Dendritic cell treated with granulocyte-macrophage colony-stimulating factor and Interleukin-4, amounts not matched to agents 40 ng/mL and 50 ng/mL, for 4 days (primary cell): ENCODE data around the gene MKLN1.

Source experiments
- H3K27ac Mint-ChIP-seq: one replicate; pipeline ENCODE4 v1.8.0; 2022; ENCODE audit warnings: mild to moderate bottlenecking, mixed read lengths
- H3K27me3 Mint-ChIP-seq: one replicate; pipeline ENCODE4 v1.8.0; 2022; ENCODE audit warnings: mild to moderate bottlenecking, mixed read lengths
- H3K36me3 Mint-ChIP-seq: one replicate; pipeline ENCODE4 v1.8.0; 2022; ENCODE audit warnings: low read depth, mixed read lengths
- H3K4me1 Mint-ChIP-seq: one replicate; pipeline ENCODE4 v1.8.0; 2022; ENCODE audit warnings: low read depth, mixed read lengths
- H3K4me3 Mint-ChIP-seq: one replicate; pipeline ENCODE4 v1.8.0; 2022; ENCODE audit warnings: mild to moderate bottlenecking, moderate library complexity, mixed read lengths
- H3K9me3 Mint-ChIP-seq: one replicate; pipeline ENCODE4 v1.8.0; 2022; ENCODE audit warnings: mixed read lengths
- intact Hi-C: fragments of 100-400 bp; cut with micrococcal nuclease; formaldehyde crosslinking; loops from one replicate; pipeline ENCODE4 v1.15.0; 2022

Gene MKLN1

DNA sequence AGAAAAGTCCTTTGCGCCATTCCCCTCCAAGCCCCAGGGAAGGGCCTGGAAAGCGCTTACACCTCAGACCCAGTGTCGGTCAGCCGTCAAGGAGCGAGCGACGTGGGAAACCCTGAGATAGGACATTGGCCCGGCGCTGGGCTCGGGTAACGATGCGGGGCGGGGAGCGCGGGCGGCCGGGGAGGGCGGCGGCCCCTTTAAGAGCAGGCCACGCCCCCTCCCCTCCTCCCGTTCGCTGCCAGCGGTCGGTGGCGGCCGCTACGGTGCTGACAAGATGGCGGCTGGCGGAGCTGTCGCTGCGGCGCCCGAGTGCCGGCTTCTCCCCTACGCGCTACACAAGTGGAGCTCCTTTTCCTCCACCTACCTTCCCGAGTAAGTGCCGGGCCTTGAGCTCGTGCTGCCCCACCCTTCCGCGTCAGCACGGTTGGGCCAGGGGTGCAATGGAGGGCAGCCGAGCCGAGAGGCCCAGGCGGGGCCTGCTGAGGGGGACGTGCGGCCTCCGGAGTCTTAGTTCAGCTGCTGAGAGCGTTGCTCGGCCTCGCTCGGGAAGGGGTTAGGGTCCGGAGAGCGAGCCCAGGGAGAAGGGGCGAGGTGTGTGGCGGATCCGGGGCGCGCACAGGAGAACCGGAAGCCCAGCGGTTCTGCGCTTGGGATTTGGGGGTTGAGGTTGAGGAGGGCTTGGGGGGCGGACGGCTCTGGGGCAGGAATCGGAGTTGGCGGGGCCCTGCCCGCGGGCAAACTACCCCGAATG lies at the start of gene MKLN1:
TSS of gene MKLN1 (plus strand) at position 251 of the 751 bp plus-strand sequence. CDS start at position 275, 24 bp downstream.
- Mint-ChIP-seq H3K4me3 (peak within 1 kb of the TSS; percentile 96), H3K36me3 (peaks cover 18% of the 10 kb centered on the region), H3K4me1 (peaks cover 49% of the 10 kb centered on the region), H3K27ac (peak within 1 kb of the TSS; percentile 96), H3K9me3 (no peaks in the 10 kb centered on the region), H3K27me3 (no peaks in the 10 kb centered on the region)
- intact Hi-C loops, result loop anchor here (2.0 to 10.0 kb wide), 3 partner anchors 93 to 253 kb away; no protein-coding TSS in a partner anchor

DNA sequence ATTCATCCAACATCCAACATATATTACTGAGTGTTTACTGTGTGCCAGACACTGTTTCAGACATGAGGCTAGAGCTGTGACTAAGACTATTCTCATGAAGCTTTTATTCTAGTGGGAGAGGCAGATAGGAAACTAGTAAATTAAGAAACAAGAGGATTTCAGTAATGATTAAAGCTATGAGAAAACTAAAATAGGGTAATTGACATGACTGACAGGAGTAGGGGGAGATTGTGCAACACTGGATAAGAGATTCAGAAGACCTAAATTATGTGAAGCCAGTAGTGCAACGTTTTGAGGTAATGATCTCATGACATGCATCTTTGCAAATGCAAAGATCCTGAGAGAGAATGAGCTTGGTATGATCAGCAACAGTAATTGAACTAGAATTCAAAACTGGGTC lies 48.6 kb upstream of the MKLN1 start:
- Mint-ChIP-seq H3K27me3 (no peaks in the 10 kb centered on the region), H3K4me1 (peaks cover 14% of the 10 kb centered on the region), H3K36me3 (no peaks in the 10 kb centered on the region), H3K9me3 (no peaks in the 10 kb centered on the region), H3K4me3 (no peak overlapping the region), H3K27ac (no peak overlapping the region)
- intact Hi-C loops, result no loop called here

DNA sequence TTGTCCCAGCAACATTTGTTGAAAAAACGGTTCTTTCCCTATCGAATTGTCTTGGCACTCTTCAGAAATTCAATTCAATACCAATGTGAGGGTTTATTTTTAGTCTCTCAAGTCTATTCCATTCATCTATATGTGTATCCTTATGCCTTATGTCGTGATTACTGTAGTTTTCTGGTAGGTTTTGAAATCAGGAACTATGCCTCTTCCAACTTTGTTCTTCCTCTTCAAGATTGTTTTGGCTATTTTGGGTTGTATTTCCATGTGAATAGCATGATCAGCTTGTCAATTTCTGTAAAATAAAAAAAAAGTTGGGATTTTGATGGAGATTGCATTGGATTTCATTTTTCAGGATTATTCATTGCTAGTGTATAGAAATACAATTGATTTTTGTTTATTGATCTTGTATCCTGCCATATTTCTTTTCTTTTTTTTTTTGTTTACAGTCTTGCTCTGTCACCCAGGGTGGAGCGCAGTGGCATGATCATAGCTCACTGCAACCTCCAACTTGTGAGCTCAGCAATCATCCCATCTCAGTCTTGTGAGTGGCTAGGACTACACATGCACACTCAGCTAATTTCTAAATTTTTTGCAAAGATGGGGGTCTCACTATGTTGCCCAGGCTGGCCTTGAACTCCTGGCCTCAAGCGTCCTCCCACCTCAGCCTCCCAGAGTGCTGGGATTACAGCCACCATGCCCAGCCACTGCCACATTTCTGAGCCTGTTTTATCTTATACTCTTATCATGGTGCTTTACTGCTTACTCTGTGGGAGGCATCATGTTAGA lies 46.2 kb upstream of the MKLN1 start:
- Mint-ChIP-seq H3K9me3 (no peaks in the 10 kb centered on the region), H3K4me3 (no peak overlapping the region), H3K27me3 (no peaks in the 10 kb centered on the region), H3K27ac (peak overlapping the region; percentile 50), H3K36me3 (no peaks in the 10 kb centered on the region), H3K4me1 (peaks cover 14% of the 10 kb centered on the region)
- intact Hi-C loops, result no loop called here

DNA sequence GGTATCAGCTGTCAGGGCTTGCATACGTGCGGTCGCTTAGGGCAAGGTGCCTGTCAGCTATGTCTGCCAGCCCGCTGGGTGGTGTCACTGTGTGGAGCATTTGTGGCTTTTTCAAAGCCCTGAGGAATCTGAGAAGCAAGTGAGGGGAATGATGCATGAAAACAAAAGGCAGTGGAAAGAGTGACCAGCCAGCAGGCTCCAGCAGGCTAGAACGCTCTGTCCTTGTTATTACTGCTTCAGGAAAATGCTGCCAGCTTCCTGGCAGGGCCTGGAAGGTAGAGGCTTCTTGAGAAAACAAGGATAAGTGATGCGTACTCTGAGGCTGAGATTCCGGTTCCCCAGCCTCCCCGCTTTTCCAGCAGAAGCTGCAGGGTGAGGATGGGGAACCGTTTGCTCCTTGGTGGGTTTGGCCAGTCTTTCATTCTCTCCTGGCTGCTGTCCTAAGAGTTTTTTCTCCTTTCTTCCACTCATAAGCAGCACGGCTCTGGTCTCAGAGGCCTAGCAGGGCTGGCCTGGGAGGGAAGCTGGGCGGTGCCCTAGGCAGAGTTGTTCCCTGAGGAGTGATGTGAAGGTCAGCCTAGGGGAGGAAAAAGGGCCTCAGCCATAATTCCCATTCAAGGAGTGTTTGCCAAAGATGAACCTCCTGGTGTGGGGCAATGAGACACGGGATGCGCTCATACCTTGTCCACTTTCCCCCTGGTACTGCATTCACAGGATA lies 42.8 kb upstream of the MKLN1 start:
- intact Hi-C loops, result no loop called here
- peaks cover 14% of the 10 kb centered on the region for H3K4me1 Mint-ChIP-seq
- H3K27ac Mint-ChIP-seq, result no peak overlapping the region
- no peak overlapping the region for H3K4me3 Mint-ChIP-seq
- H3K27me3 Mint-ChIP-seq, result no peaks in the 10 kb centered on the region
- peaks cover 19% of the 10 kb centered on the region for H3K9me3 Mint-ChIP-seq
- H3K36me3 Mint-ChIP-seq, result no peaks in the 10 kb centered on the region

DNA sequence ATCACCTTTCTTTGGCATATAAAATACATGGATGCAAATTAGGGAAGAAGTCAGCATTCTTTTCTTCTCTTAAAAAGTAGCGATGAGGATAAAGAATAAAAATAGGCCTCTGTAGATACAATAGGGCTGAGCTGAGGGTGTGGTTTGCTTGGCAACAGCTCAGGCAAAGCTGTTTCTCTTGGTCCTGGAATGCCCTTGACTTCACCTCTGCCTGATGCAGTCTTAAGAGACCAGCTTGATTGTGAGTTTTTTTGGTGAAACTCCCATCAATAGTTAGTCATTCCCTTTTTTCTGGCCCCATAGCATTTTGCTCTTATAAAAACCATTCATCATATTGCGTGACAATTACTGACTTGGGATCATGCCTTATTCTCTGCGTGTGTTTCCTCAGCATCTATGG lies 42.1 kb upstream of the MKLN1 start:
- Mint-ChIP-seq H3K9me3 (peaks cover 19% of the 10 kb centered on the region), H3K27me3 (no peaks in the 10 kb centered on the region), H3K27ac (no peak overlapping the region), H3K4me1 (peaks cover 13% of the 10 kb centered on the region), H3K4me3 (no peak overlapping the region), H3K36me3 (no peaks in the 10 kb centered on the region)
- intact Hi-C loops, result no loop called here

DNA sequence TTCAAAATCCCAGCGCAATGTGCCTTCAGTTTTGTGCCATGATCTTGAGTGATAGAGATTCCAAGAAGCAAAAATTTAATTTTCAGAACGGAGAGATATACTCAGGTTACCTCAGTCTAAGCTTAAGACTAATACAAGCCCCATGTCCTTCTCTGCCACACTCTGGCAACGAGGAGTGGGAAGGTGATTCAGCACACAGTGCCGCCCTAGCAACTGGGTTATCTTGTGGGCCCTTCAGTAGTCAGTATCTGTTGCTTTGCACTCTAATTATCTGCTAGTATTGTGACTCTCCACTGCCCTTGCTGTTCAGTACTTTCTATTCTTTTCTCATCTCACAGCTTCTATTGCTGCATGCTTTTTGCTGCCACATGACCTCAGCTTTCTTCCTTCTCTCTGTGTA lies 39.2 kb upstream of the MKLN1 start:
- intact Hi-C loops, result no loop called here
- Mint-ChIP-seq H3K36me3 (no peaks in the 10 kb centered on the region), H3K9me3 (peaks cover 19% of the 10 kb centered on the region), H3K4me1 (no peaks in the 10 kb centered on the region), H3K27me3 (no peaks in the 10 kb centered on the region), H3K27ac (no peak overlapping the region), H3K4me3 (no peak overlapping the region)

DNA sequence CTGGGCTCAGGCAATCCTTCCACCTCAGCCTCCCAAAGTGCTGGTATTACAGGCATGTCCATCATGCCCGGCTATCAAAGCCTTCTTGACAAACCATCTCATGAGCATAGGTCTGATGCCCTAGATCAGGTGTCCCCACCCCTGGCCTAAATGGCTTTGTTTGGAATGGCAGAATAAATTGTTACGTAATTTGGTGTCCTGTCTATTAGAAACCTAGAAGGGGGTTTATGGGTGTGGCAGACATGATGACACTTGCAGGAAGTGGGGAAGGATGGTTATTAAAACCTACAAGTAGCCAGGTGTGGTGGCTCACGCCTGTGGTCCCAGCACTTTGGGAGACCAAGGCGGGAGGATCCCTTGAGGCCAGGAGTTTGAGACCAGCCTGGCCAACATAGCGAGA lies 38.6 kb upstream of the MKLN1 start:
- H3K4me1 Mint-ChIP-seq, result no peaks in the 10 kb centered on the region
- H3K4me3 Mint-ChIP-seq, result no peak overlapping the region
- H3K9me3 Mint-ChIP-seq, result peaks cover 19% of the 10 kb centered on the region
- no peaks in the 10 kb centered on the region for H3K36me3 Mint-ChIP-seq
- no peak overlapping the region for H3K27ac Mint-ChIP-seq
- no peaks in the 10 kb centered on the region for H3K27me3 Mint-ChIP-seq
- intact Hi-C loops, result no loop called here

DNA sequence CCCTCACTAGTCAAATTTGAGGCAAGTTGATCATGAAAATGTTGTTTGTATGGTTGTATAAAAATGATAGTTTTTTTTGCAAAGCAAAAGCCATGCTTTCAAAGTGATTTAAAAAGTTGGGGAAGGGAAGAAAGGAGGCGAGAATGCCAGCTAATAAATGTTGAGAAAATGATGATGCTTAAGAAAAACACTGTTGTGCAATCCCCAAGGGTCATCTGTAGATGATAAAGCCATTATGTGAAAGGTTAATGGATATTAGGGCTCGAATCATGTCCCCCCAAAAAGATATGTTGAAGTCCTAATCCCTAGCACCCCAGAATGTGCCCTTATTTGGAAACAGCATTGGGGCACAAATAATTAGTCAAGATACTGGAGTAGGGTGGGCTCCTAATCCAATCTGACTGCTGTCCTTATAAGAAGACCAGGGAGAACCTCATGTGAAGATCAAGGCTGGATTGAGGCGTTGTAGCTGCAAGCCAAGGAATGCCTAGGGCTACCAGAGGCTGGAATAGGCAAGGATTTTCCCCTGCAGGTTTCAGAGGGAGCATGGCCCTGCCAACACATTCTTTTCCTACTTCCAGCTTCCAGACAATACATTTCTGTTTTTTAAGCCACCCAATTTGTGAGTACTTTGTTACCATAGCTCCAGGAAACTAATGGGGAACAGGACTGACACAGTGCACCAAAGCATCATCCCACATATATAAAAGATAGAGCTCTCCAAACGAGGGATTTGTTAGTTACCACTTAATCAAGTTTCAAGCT lies 35.4 kb upstream of the MKLN1 start:
- intact Hi-C loops, result no loop called here
- Mint-ChIP-seq H3K36me3 (no peaks in the 10 kb centered on the region), H3K4me1 (no peaks in the 10 kb centered on the region), H3K9me3 (peaks cover 14% of the 10 kb centered on the region), H3K4me3 (no peak overlapping the region), H3K27ac (no peak overlapping the region), H3K27me3 (no peaks in the 10 kb centered on the region)

DNA sequence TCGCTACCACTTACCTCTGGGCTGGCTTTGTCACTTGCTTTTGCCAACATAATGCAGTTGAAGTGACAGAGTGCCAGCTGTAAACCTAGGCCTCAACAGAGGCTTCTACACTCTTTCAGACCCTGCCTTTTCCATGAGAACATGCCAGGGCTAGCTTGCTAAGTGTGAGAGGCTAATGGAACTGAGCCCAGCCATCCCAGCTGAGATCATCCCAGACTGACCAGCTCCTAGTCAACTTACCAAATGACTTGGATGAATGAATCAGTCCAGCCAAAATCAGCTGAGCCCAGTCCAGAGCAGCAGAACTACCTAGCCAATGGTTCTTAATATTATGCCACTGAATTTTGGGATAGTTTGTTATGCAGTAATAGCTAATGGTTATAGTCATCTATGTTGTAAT lies 34.7 kb upstream of the MKLN1 start:
- no peaks in the 10 kb centered on the region for H3K36me3 Mint-ChIP-seq
- H3K27me3 Mint-ChIP-seq, result no peaks in the 10 kb centered on the region
- intact Hi-C loops, result no loop called here
- peaks cover 7% of the 10 kb centered on the region for H3K9me3 Mint-ChIP-seq
- H3K4me1 Mint-ChIP-seq, result no peaks in the 10 kb centered on the region
- H3K4me3 Mint-ChIP-seq, result no peak overlapping the region
- no peak overlapping the region for H3K27ac Mint-ChIP-seq

DNA sequence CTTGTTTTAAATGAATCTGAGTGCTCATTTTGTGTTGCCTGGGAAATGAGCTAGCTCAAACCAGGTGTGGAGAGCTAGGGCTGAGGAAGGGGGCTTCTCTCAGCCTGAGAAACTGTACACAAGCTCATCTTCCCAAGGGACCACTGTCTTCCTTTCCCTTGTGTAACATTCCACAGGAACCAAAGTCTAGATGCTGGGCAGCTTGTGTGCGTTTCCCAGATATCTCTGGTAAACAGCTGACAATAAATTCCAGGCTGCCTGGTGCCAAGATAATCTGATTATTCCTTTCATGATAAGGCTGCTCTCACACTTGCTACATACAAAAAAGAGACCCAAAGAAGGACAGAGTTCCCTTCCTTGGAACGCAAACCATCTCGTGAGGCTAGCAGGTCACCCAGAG lies 33.1 kb upstream of the MKLN1 start:
- H3K36me3 Mint-ChIP-seq, result no peaks in the 10 kb centered on the region
- H3K9me3 Mint-ChIP-seq, result no peaks in the 10 kb centered on the region
- no peak overlapping the region for H3K4me3 Mint-ChIP-seq
- peaks cover 5% of the 10 kb centered on the region for H3K4me1 Mint-ChIP-seq
- intact Hi-C loops, result no loop called here
- no peaks in the 10 kb centered on the region for H3K27me3 Mint-ChIP-seq
- no peak overlapping the region for H3K27ac Mint-ChIP-seq

DNA sequence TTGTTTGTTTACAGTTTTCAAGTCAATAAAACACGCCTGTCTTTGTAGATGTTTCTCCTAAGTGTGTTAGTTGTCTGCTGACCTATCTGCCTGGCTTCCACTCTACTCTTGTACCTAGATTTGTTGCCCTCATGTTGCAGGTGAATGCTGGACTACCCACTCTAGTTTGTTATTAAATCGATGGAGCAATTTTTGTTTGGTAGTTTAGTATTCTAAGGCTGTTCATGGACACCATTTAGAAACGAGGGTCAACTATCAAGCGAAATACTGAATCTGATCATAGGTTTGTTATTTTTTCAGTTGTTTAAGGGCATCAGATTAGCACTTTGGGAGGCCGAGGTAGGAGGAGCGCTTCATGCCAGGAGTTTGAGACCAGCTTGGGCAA lies 29.1 kb upstream of the MKLN1 start:
- peaks cover 2% of the 10 kb centered on the region for H3K27me3 Mint-ChIP-seq

DNA sequence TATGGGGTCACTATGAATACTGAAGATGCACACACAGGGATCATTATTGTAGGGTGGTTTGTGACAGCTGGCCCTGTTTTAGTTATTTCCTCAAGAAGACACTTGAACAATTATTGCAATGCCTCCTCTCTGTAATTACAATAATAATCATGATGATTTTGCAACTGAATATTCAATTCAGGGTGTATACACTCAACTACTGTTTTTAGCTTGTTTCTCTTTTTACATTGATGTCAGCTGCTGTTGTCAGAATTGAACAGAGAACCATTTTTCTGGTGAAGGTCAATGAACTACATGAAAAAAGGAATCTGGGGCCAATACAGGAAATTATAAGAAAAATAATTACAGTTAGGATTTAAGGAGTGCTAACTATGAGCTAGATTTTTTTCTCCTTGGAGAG lies 28.6 kb upstream of the MKLN1 start:
- Mint-ChIP-seq H3K4me3 (no peak overlapping the region), H3K27ac (no peak overlapping the region), H3K4me1 (peaks cover 5% of the 10 kb centered on the region), H3K36me3 (no peaks in the 10 kb centered on the region), H3K9me3 (no peaks in the 10 kb centered on the region), H3K27me3 (peaks cover 2% of the 10 kb centered on the region)
- intact Hi-C loops, result no loop called here

More for the DNA sequence above, 29.1 kb upstream of the MKLN1 start:
- Mint-ChIP-seq H3K36me3 (no peaks in the 10 kb centered on the region), H3K4me1 (peaks cover 5% of the 10 kb centered on the region), H3K9me3 (no peaks in the 10 kb centered on the region), H3K27ac (no peak overlapping the region), H3K4me3 (no peak overlapping the region)
- intact Hi-C loops, result no loop called here

DNA sequence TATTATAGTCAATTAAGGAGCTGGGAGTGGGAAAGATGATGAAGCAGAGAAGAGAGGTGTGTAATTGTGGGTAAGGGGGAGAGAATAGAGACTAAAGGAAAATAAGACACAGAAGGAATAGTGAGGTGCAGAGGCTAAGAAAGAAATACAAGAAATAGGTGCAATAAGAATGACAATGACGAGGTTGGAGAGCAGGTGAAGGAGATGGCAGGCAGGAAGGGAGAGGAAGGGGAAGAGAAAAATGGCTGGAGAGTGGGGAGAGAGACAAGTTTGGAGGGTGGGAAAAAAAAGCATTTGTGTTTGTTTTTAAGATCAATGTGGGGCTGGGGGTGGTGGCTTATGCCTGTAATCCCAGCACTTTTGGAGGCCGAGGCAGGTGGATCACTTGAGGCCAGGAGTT lies 27.6 kb upstream of the MKLN1 start:
- Mint-ChIP-seq H3K27ac (no peak overlapping the region), H3K4me1 (peaks cover 5% of the 10 kb centered on the region), H3K4me3 (no peak overlapping the region), H3K9me3 (no peaks in the 10 kb centered on the region), H3K36me3 (no peaks in the 10 kb centered on the region), H3K27me3 (peaks cover 2% of the 10 kb centered on the region)
- intact Hi-C loops, result no loop called here
